KOPT-K1 (cell line): ENCODE results near the gene HCN2.
"Not testable (repeated sequence)": the region's sequence is repeated elsewhere in the genome, so short reads cannot be mapped to it uniquely, and the experiment has no call there.

Experiments
- H3K27ac ChIP-seq: fragments of 200-600 bp; sonication (generic); 2 replicates; pipeline ENCODE4 v1.5.1; 2016; ENCODE audit warnings: antibody characterized with exemption, mild to moderate bottlenecking, low read depth, low read length; ENCODE audit not compliant: poor library complexity, severe bottlenecking
- H3K36me3 ChIP-seq: fragments of 200-600 bp; sonication (generic); 2 replicates; pipeline ENCODE4 v1.5.1; 2017; ENCODE audit warnings: antibody characterized with exemption, mild to moderate bottlenecking, low read length, moderate library complexity; ENCODE audit not compliant: insufficient read depth
- H3K9me3 ChIP-seq: fragments of 200-600 bp; sonication (generic); 2 replicates; pipeline ENCODE4 v1.5.1; 2017; ENCODE audit warnings: antibody characterized with exemption, low read length, mild to moderate bottlenecking; ENCODE audit not compliant: insufficient read depth, poor library complexity, severe bottlenecking

HCN2 gene

GRCh38 chr19:613732-614567, 24.3 kb downstream of the HCN2 start:
- Histone ChIP-seq H3K27ac (no peak overlapping the region), H3K36me3 (peaks cover 34% of the 10 kb centered on the region), H3K9me3 (no peaks in the 10 kb centered on the region)

DNA sequence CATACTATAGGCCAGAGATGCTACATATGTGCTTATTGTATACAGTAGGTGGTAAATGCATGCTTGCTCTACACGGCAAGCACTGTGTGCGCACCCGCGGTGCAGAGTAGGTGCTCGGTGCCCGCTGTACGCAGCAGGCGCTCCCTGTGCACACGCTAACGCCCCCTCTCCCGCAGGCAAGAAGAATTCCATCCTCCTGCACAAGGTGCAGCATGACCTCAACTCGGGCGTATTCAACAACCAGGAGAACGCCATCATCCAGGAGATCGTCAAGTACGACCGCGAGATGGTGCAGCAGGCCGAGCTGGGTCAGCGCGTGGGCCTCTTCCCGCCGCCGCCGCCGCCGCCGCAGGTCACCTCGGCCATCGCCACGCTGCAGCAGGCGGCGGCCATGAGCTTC, 25.9 kb downstream of the HCN2 start:
- no peak overlapping the region for H3K27ac ChIP-seq
- peaks cover 51% of the 10 kb centered on the region for H3K36me3 ChIP-seq
- no peaks in the 10 kb centered on the region for H3K9me3 ChIP-seq

DNA sequence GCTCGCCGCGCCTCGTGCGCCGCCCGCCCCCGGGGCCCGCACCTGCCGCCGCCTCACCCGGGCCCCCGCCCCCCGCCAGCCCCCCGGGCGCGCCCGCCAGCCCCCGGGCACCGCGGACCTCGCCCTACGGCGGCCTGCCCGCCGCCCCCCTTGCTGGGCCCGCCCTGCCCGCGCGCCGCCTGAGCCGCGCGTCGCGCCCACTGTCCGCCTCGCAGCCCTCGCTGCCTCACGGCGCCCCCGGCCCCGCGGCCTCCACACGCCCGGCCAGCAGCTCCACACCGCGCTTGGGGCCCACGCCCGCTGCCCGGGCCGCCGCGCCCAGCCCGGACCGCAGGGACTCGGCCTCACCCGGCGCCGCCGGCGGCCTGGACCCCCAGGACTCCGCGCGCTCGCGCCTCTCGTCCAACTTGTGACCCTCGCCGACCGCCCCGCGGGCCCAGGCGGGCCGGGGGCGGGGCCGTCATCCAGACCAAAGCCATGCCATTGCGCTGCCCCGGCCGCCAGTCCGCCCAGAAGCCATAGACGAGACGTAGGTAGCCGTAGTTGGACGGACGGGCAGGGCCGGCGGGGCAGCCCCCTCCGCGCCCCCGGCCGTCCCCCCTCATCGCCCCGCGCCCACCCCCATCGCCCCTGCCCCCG, 26.5 kb downstream of the HCN2 start:
- H3K36me3 ChIP-seq: peaks cover 54% of the 10 kb centered on the region
- no peaks in the 10 kb centered on the region for H3K9me3 ChIP-seq
- no peak overlapping the region for H3K27ac ChIP-seq

DNA sequence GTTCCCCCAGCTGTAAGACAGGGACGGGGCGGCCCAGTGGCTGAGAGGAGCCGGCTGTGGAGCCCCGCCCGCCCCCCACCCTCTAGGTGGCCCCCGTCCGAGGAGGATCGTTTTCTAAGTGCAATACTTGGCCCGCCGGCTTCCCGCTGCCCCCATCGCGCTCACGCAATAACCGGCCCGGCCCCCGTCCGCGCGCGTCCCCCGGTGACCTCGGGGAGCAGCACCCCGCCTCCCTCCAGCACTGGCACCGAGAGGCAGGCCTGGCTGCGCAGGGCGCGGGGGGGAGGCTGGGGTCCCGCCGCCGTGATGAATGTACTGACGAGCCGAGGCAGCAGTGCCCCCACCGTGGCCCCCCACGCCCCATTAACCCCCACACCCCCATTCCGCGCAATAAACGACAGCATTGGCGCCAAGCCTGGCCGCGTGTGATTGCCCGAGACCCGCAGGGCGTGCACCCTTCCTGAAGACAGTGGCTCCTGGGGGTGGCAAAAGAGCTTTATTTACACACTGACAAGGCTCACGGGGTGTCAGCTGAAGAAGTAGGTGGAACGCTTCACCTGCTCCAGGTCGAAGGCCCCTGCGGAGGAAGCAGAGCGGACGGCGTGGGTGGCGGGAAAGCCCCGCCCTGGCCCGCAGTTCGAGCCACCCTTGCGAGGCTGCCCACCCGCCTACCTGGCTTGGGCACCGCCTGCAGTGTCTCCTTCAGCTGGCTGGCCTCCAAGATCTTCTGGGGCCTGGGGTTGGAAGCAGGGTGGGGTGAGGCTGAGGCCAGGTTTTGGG, 27.3 kb downstream of the HCN2 start:
- H3K9me3 ChIP-seq: no peaks in the 10 kb centered on the region
- H3K27ac ChIP-seq: no peak overlapping the region
- H3K36me3 ChIP-seq: peaks cover 62% of the 10 kb centered on the region

DNA sequence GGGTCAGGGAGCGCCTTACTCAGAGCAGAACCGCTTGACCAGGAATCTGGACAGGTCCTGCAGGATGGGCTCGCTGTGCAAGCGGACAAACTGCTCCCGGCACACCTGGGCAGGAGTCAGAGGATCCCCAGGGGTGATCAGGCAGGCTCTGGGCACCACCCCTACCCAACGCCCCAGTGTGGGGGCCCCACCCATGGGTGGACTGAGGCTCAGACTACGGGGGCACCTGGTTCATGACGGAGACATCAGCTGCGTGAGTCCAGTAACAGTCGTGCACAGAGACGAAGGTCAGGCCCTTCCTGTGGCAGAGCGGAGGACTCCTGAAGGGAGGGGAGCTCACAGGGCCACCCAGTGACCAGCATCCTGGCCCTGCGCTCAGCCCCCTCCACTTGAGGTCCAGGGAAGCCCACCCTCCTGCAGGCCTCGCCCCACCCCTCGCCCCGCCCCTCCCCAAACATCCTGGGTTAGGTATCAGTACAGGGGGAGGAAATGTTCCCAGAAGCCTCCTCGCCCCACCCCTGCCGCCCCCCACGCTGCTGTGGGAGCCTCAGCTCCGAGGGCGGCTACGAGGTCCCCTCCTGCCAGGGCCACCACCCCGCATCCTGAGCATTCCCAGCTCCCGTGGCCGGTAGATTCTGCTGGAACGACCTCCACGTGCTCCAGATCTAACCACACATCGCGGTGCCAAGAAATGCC, 28.0 kb downstream of the HCN2 start:
- Histone ChIP-seq H3K36me3 (peaks cover 64% of the 10 kb centered on the region), H3K9me3 (no peaks in the 10 kb centered on the region)

GRCh38 chr19:618247-618619, 28.6 kb downstream of the HCN2 start:
- peaks cover 65% of the 10 kb centered on the region for H3K36me3 ChIP-seq

More for the DNA sequence above, 28.0 kb downstream of the HCN2 start:
- no peak overlapping the region for H3K27ac ChIP-seq

GRCh38 chr19:618674-619285, 29.1 kb downstream of the HCN2 start:
- Histone ChIP-seq H3K36me3 (peaks cover 71% of the 10 kb centered on the region), H3K9me3 (no peaks in the 10 kb centered on the region), H3K27ac (no peak overlapping the region)

More at GRCh38 chr19:618247-618619, 28.6 kb downstream of the HCN2 start:
- Histone ChIP-seq H3K27ac (no peak overlapping the region), H3K9me3 (no peaks in the 10 kb centered on the region)

GRCh38 chr19:619286-620002, 29.8 kb downstream of the HCN2 start:
- Histone ChIP-seq H3K9me3 (no peaks in the 10 kb centered on the region), H3K36me3 (peaks cover 72% of the 10 kb centered on the region), H3K27ac (no peak overlapping the region)

- H3K9me3 ChIP-seq: no peaks in the 10 kb centered on the region
- no peak overlapping the region for H3K27ac ChIP-seq
- H3K36me3 ChIP-seq: peaks cover 73% of the 10 kb centered on the region
Observed at GRCh38 chr19:620166-620862, 30.6 kb downstream of the HCN2 start.

DNA sequence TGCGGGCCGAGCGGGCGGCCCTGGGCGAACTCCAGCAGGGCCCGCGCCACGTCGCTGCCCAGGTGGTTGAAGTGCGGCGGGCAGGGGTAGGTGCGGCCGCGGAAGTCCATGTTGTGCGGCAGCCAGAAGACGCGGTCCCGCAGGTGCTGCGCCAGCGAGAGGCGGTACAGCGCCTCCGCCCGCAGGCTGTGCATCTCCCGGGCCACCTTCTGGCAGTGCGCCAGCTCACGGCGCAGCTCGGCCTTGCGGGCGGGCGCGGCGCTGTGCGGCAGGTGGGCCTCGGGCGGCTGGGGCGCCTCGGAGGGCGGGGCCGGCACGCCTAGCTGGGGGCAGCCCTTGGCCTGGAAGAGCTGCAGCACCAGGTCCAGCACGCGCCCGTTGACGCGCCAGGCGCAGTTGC, 31.5 kb downstream of the HCN2 start:
- peaks cover 78% of the 10 kb centered on the region for H3K36me3 ChIP-seq
- H3K9me3 ChIP-seq, H3K27ac ChIP-seq: not testable (repeated sequence)

GRCh38 chr19:621819-622218, 32.1 kb downstream of the HCN2 start:
- Histone ChIP-seq H3K27ac (no peak overlapping the region), H3K9me3 (no peaks in the 10 kb centered on the region), H3K36me3 (peaks cover 78% of the 10 kb centered on the region)

GRCh38 chr19:622666-623065, 33.0 kb downstream of the HCN2 start:
- Histone ChIP-seq H3K36me3 (peaks cover 87% of the 10 kb centered on the region), H3K9me3 (no peaks in the 10 kb centered on the region), H3K27ac (no peak overlapping the region)

DNA sequence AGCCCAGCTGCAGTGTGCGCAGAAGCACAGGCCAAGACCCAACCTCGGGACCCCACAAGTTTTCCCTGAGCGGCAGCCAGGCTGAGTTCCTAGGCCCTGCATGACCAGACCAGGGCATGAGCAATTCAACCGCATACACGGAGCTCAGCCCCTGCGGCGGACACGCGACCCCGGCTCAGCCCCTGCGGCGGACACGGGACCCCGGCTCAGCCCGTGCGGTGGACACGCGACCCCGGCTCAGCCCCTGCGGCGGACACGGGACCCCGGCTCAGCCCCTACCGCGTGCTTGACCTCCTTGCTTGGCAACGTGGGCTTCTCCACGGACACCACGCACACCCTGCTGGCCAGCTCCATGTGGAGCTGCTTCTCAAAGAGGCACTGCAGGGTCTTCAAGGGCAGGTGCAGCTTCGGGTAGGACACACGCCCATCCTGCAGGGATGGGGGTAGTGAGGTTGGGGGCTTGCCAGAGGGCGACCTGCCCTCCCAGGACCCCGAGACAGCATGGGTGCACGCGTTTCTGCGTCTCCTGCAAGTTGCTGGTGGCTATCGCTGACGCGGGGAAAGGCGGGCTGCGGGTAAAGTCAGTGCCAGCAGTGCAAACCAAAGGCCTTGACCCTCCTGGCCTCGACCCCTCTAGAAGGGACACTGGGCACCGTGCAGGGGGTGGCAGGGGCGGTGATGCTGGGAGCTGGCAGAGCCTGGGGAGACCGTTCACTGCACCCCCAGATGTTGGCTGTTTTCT, 33.7 kb downstream of the HCN2 start:
- Histone ChIP-seq H3K27ac (no peak overlapping the region), H3K36me3 (peaks cover 88% of the 10 kb centered on the region), H3K9me3 (no peaks in the 10 kb centered on the region)
